Hematopoietic multipotent progenitor cell treated with erythropoietin and hydrocortisone succinate and interleukin-3 and kit ligand, for 17 days (in vitro differentiated cells): ENCODE measurements around the gene B4GALNT4.
"Not testable (repeated sequence)": the region's sequence is repeated elsewhere in the genome, so short reads cannot be mapped to it uniquely, and the experiment has no call there.

Experiments used
- DNase-seq: peaks from one replicate; pipeline ENCODE4 v3.0.0-alpha.2; 2015; ENCODE audit warnings: low spot score

B4GALNT4 gene

GRCh38 chr11:369336-370018, at the start of gene B4GALNT4:
Gene B4GALNT4, plus strand, starts transcription at chr11:369499. Its CDS starts 305 bp downstream, at chr11:369804.
- no peak for DNase-seq

- not testable (repeated sequence) for DNase-seq
These were observed 49.4 kb upstream of the B4GALNT4 start for GRCh38 chr11:319888-320273.

GRCh38 chr11:324156-324555, 45.1 kb upstream of the B4GALNT4 start:
- no peak for DNase-seq

- not testable (repeated sequence) for DNase-seq
These were observed 44.4 kb upstream of the B4GALNT4 start for GRCh38 chr11:324593-325517.

- DNase-seq, result no peak
These were observed 43.3 kb upstream of the B4GALNT4 start for GRCh38 chr11:325796-326591.

- DNase-seq, result no peak
These were observed 42.8 kb upstream of the B4GALNT4 start for GRCh38 chr11:326592-326841.

GRCh38 chr11:326842-327580, 42.3 kb upstream of the B4GALNT4 start:
- DNase-seq, result no peak

GRCh38 chr11:327581-327923, 41.7 kb upstream of the B4GALNT4 start:
- no peak for DNase-seq

GRCh38 chr11:328012-328411, 41.3 kb upstream of the B4GALNT4 start:
- DNase-seq, result no peak

GRCh38 chr11:328516-329100, 40.7 kb upstream of the B4GALNT4 start:
- DNase-seq, result not testable (repeated sequence)

GRCh38 chr11:329886-330253, 39.4 kb upstream of the B4GALNT4 start:
- DNase-seq, result no peak

GRCh38 chr11:330307-330693, 39.0 kb upstream of the B4GALNT4 start:
- no peak for DNase-seq

- DNase-seq, result no peak
These were observed 38.5 kb upstream of the B4GALNT4 start for GRCh38 chr11:330694-331357.

- no peak for DNase-seq
These were observed 37.8 kb upstream of the B4GALNT4 start for GRCh38 chr11:331358-332060.

- no peak for DNase-seq
These were observed 36.4 kb upstream of the B4GALNT4 start for GRCh38 chr11:332651-333480.

GRCh38 chr11:333616-334263, 35.6 kb upstream of the B4GALNT4 start:
- not testable (repeated sequence) for DNase-seq

GRCh38 chr11:334264-334994, 34.9 kb upstream of the B4GALNT4 start:
- DNase-seq, result no peak
